Measurements from ENCODE around the gene PRSS2. TPM values are rescaled to one million over a fixed set of nuclear protein-coding genes. Genes with fewer than 3 reads are reported as not detected.

Gene PRSS2
- total RNA-seq, 1 experiment from 2014 or later = 0.40 TPM

GRCh38 chr7:142722248-142722794 lies 48.4 kb upstream of the PRSS2 start:
- Histone ChIP-seq H3K9ac (ENCODE audit: low read length) (no peak overlapping the region), H3K9me3 (ENCODE audit: low read length) (no peaks in the 10 kb centered on the region), H3K4me2 (ENCODE audit: low read length) (no peak overlapping the region), H3K79me2 (ENCODE audit: low read length) (no peaks in the 10 kb centered on the region), H3K4me3 (ENCODE audit: low read length) (no peak overlapping the region), H3K9me2 (replicated peaks; ENCODE audit: low read length) (no peaks in the 10 kb centered on the region), H3K36me3 (ENCODE audit: low read depth, low read length) (no peaks in the 10 kb centered on the region), H2AFZ (ENCODE audit: low read length) (no peak overlapping the region), H3F3A (ENCODE audit: low read length, unreplicated experiment) (no peaks in the 10 kb centered on the region), H4K20me1 (ENCODE audit: low read length) (no peaks in the 10 kb centered on the region), H3K4me1 (ENCODE audit: insufficient read depth, low read length) (no peaks in the 10 kb centered on the region), H3K27ac (ENCODE audit: low read length) (no peak overlapping the region), H3K27me3 (ENCODE audit: low read length) (peaks cover 55% of the 10 kb centered on the region)
- DNase-seq (no peak), ATAC-seq (no peak)
- CTCF ChIA-PET = no interaction called here
- POLR2A ChIA-PET (ENCODE audit: unreplicated experiment) = no interaction called here
- no peak for TF ChIP-seq EZH2phosphoT487 (IDR thresholded peaks at IDR 0.05; ENCODE audit: borderline replicate concordance, low read length)
- TF ChIP-seq, protein P1, sequence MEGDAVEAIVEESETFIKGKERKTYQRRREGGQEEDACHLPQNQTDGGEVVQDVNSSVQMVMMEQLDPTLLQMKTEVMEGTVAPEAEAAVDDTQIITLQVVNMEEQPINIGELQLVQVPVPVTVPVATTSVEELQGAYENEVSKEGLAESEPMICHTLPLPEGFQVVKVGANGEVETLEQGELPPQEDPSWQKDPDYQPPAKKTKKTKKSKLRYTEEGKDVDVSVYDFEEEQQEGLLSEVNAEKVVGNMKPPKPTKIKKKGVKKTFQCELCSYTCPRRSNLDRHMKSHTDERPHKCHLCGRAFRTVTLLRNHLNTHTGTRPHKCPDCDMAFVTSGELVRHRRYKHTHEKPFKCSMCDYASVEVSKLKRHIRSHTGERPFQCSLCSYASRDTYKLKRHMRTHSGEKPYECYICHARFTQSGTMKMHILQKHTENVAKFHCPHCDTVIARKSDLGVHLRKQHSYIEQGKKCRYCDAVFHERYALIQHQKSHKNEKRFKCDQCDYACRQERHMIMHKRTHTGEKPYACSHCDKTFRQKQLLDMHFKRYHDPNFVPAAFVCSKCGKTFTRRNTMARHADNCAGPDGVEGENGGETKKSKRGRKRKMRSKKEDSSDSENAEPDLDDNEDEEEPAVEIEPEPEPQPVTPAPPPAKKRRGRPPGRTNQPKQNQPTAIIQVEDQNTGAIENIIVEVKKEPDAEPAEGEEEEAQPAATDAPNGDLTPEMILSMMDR (conservative IDR thresholded peaks at IDR 0.05; ENCODE audit: low read depth, low read length) = no peak
- no peak for TF ChIP-seq EZH2 (IDR thresholded peaks at IDR 0.05; ENCODE audit: low read length, unreplicated experiment)
- no TSS peak for BruUV-seq (replicated peaks)
- intact Hi-C loops (cut with micrococcal nuclease) = no loop called here

GRCh38 chr7:142733271-142733670 lies 37.5 kb upstream of the PRSS2 start:
- Histone ChIP-seq H2AFZ (ENCODE audit: low read length) (no peak overlapping the region), H3F3A (ENCODE audit: low read length, unreplicated experiment) (no peaks in the 10 kb centered on the region), H3K4me2 (ENCODE audit: low read length) (no peak overlapping the region), H4K20me1 (ENCODE audit: low read length) (no peaks in the 10 kb centered on the region), H3K9me2 (replicated peaks; ENCODE audit: low read length) (no peaks in the 10 kb centered on the region), H3K27me3 (ENCODE audit: low read length) (peaks cover 48% of the 10 kb centered on the region), H3K9ac (ENCODE audit: low read length) (no peak overlapping the region), H3K36me3 (ENCODE audit: low read depth, low read length) (no peaks in the 10 kb centered on the region), H3K79me2 (ENCODE audit: low read length) (no peaks in the 10 kb centered on the region), H3K9me3 (ENCODE audit: low read length) (no peaks in the 10 kb centered on the region), H3K4me1 (ENCODE audit: insufficient read depth, low read length) (no peaks in the 10 kb centered on the region), H3K4me3 (ENCODE audit: low read length) (no peak overlapping the region), H3K27ac (ENCODE audit: low read length) (no peak overlapping the region)
- intact Hi-C loops (cut with micrococcal nuclease) = no loop called here
- POLR2A ChIA-PET (ENCODE audit: unreplicated experiment) = no interaction called here
- BruUV-seq (replicated peaks) = no TSS peak
- no peak for DNase-seq
- no peak for ATAC-seq
- TF ChIP-seq EZH2phosphoT487 (IDR thresholded peaks at IDR 0.05; ENCODE audit: borderline replicate concordance, low read length) = no peak
- TF ChIP-seq, protein P1 (conservative IDR thresholded peaks at IDR 0.05; ENCODE audit: low read depth, low read length) = no peak
- CTCF ChIA-PET = interaction anchor here (0.7 kb wide), 1 partner anchor 208 kb away, joined by 3 read pairs; no protein-coding TSS in a partner anchor

GRCh38 chr7:142739923-142740492 lies 30.8 kb upstream of the PRSS2 start:
- CTCF ChIA-PET = no interaction called here
- Histone ChIP-seq H4K20me1 (ENCODE audit: low read length) (no peaks in the 10 kb centered on the region), H3K4me3 (ENCODE audit: low read length) (no peak overlapping the region), H3F3A (ENCODE audit: low read length, unreplicated experiment) (no peaks in the 10 kb centered on the region), H3K36me3 (ENCODE audit: low read depth, low read length) (no peaks in the 10 kb centered on the region), H3K27me3 (ENCODE audit: low read length) (peaks cover 56% of the 10 kb centered on the region), H3K9me3 (ENCODE audit: low read length) (no peaks in the 10 kb centered on the region), H3K27ac (ENCODE audit: low read length) (no peak overlapping the region), H3K4me1 (ENCODE audit: insufficient read depth, low read length) (no peaks in the 10 kb centered on the region), H3K4me2 (ENCODE audit: low read length) (no peak overlapping the region), H2AFZ (ENCODE audit: low read length) (no peak overlapping the region), H3K9me2 (replicated peaks; ENCODE audit: low read length) (no peaks in the 10 kb centered on the region), H3K79me2 (ENCODE audit: low read length) (no peaks in the 10 kb centered on the region), H3K9ac (ENCODE audit: low read length) (no peak overlapping the region)
- peak; percentile 42 for DNase-seq
- intact Hi-C loops (cut with micrococcal nuclease) = loop anchor here (1.0 kb wide), 1 partner anchor 43 kb away; no protein-coding TSS in a partner anchor
- TF ChIP-seq EZH2 (IDR thresholded peaks at IDR 0.05; ENCODE audit: low read length, unreplicated experiment) (no peak), EZH2phosphoT487 (IDR thresholded peaks at IDR 0.05; ENCODE audit: borderline replicate concordance, low read length) (no peak)
- TF ChIP-seq, protein P1 (conservative IDR thresholded peaks at IDR 0.05; ENCODE audit: low read depth, low read length) = peak; percentile 36
- POLR2A ChIA-PET (ENCODE audit: unreplicated experiment) = no interaction called here
- no TSS peak for BruUV-seq (replicated peaks)
- peak; percentile 88 for ATAC-seq
